Peyer's patch (tissue), 4 donors: ENCODE measurements around the gene CYB5R3.
"Not testable (repeated sequence)": the region's sequence is repeated elsewhere in the genome, so short reads cannot be mapped to it uniquely, and the experiment has no call there.

Experiments
- CTCF ChIP-seq, 6 experiments: fragments of 450-650 bp in 4 of 6; fragments of 200-600 bp in 2 of 6; sonication (generic) in 1 of 6; IDR thresholded peaks; one replicate each; pipeline ENCODE4 v1.5.1; 2017 to 2019; ENCODE audit warnings: antibody characterized with exemption in 6 of 6, mild to moderate bottlenecking in 3 of 6, moderate library complexity in 1 of 6
- POLR2A ChIP-seq, 2 donors: fragments of 450-650 bp; IDR thresholded peaks; one replicate each; pipeline ENCODE4 v1.5.1; 2017; ENCODE audit warnings: antibody characterized with exemption in 2 of 2, mild to moderate bottlenecking in 2 of 2, moderate library complexity in 2 of 2

- not testable (repeated sequence) for TF ChIP-seq CTCF, POLR2A (IDR thresholded peaks at IDR 0.05)
Observed at GRCh38 chr22:42666393-42666792, 17.2 kb upstream of the CYB5R3 start.
